Activated CD8-positive, alpha-beta memory T cell treated with anti-CD3 and anti-CD28 coated beads, Interleukin-2, amount 50 U/mL, for 24 hours (primary cell): ENCODE data around the gene INPP5F.
"Not testable (repeated sequence)": the region's sequence is repeated elsewhere in the genome, so short reads cannot be mapped to it uniquely, and the experiment has no call there.

ENCODE experiments used
- DNase-seq: peaks from one replicate; pipeline ENCODE4 v3.0.0-alpha.2; 2020; ENCODE audit errors: extremely low read depth

Gene INPP5F

GRCh38 chr10:119777686-119778085 is 51.8 kb downstream of the INPP5F start:
- no peak for DNase-seq

GRCh38 chr10:119778776-119779445 is 53.1 kb downstream of the INPP5F start:
- no peak for DNase-seq

GRCh38 chr10:119780879-119781480 is 55.1 kb downstream of the INPP5F start:
- DNase-seq = no peak

- no peak for DNase-seq
These were observed 55.6 kb downstream of the INPP5F start for GRCh38 chr10:119781498-119781897.

GRCh38 chr10:119782981-119783664 is 57.3 kb downstream of the INPP5F start:
- no peak for DNase-seq

- DNase-seq = no peak
These were observed 57.8 kb downstream of the INPP5F start for GRCh38 chr10:119783665-119784027.

- DNase-seq = no peak
These were observed 58.7 kb downstream of the INPP5F start for GRCh38 chr10:119784340-119785067.

- DNase-seq = no peak
These were observed 60.4 kb downstream of the INPP5F start for GRCh38 chr10:119786117-119786769.

GRCh38 chr10:119795101-119795500 is 69.3 kb downstream of the INPP5F start:
- DNase-seq = not testable (repeated sequence)

- DNase-seq = no peak
These were observed 70.2 kb downstream of the INPP5F start for GRCh38 chr10:119796039-119796438.

- no peak for DNase-seq
These were observed 75.3 kb downstream of the INPP5F start for GRCh38 chr10:119801176-119801575.

GRCh38 chr10:119801998-119802538 is 76.2 kb downstream of the INPP5F start:
- no peak for DNase-seq

GRCh38 chr10:119803264-119803663 is 77.4 kb downstream of the INPP5F start:
- no peak for DNase-seq

GRCh38 chr10:119805702-119806230 is 79.9 kb downstream of the INPP5F start:
- no peak for DNase-seq

GRCh38 chr10:119806334-119807130 is 80.7 kb downstream of the INPP5F start:
- DNase-seq = no peak

GRCh38 chr10:119807960-119808697 is 82.3 kb downstream of the INPP5F start:
- no peak for DNase-seq

- DNase-seq = no peak
These were observed 85.3 kb downstream of the INPP5F start for GRCh38 chr10:119811122-119811521.

- no peak for DNase-seq
These were observed 86.8 kb downstream of the INPP5F start for GRCh38 chr10:119812684-119813083.

- DNase-seq = no peak
These were observed 89.8 kb downstream of the INPP5F start for GRCh38 chr10:119815671-119816070.
